Measurements from ENCODE around the gene HOXB9.

DNA sequence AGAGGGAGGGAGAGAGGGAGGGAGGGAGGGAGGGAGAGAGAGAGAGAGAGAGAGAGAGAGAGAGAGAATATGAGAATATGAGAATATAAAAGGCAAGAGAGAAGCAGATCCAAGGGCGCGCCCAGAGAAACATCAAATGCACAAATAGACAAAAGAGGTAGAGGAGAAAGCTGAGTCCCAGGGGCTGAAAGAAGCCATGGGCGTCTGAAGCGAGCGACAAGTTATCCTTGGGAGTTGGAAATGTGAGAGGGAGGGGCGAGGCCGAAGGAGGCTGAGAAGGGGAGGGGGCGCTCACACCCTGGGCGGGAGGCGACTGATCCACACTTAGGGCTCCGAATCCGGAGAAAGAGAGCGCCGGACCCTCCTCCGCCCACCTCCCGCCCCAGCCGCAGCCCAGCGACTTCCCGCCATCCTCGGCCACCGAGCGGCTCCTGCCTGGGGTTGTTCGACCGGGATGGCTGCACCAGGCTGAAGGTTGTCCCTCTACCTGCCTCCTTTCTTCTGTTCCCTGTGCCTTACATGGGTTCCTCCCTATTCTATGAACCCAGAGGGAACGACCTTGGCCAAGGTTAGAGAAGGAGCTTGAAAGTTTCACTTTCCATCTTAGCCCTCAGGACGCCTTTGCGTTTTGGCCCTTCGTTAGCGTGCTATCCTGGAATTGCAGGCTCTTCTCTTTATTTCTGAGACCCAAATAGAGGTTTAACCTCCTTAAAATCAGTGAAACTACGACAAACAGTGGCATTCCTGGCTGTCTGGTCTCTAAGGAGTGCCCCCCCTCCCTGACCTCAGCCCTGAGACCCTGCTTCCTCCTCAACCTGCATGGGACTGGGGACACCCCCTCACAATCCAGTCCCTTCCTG, 21.2 kb upstream of the HOXB9 start:
- no peak for TF ChIP-seq POLR2A (IDR thresholded peaks at IDR 0.05; ENCODE audit: low read length)
- TF ChIP-seq GATA1 (IDR thresholded peaks at IDR 0.05; ENCODE audit: low read depth, low read length): no peak

Measured in erythroblast (primary cell).